ENCODE results near the gene TSGA10. TPM values are rescaled to one million over a fixed set of nuclear protein-coding genes. Genes with fewer than 3 reads are reported as not detected.

TSGA10 gene
- polyA plus RNA-seq, 4 donors, result 2.2 to 10.2 (median 2.3) TPM

DNA sequence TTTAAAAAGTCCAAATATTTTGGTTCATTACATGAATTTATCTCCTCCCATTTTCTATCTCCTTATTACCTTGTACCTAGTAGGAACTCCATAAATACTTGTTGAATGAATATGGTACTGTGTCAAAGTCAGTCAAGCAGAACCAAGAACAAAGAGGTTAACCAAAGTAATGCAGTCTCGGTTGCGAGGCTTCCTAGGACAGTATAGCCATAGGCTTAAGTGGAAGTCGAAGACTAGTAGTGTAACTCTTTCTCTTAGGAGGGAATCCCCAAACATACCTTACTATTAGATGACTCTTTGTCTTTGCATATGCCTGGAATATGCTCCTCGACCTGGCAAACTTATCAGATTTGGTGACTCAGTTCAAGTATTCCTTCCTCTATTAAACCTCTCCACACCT lies 4.9 kb upstream of the TSGA10 start:
- Histone ChIP-seq H3K36me3 (ENCODE audit: control insufficient read depth in 3 of 3, insufficient read depth in 2 of 3, low read depth in 1 of 3, low read length in 3 of 3) (peaks cover 4 to 8% (median 8%) of the 10 kb centered on the region in 3 donors), H3K27ac (ENCODE audit: low read depth in 1 of 3, low read length in 2 of 3) (no peak overlapping the region), H3K27me3 (ENCODE audit: control insufficient read depth in 3 of 3, insufficient read depth in 3 of 3, low read length in 3 of 3) (no peaks in the 10 kb centered on the region), H3K4me3 (ENCODE audit: low read depth in 1 of 3, low read length in 3 of 3) (no peak overlapping the region), H3K4me1 (ENCODE audit: control insufficient read depth in 3 of 3, insufficient read depth in 2 of 3, low read depth in 1 of 3, low read length in 2 of 3) (peaks cover 0 to 4% (median 3%) of the 10 kb centered on the region in 3 donors), H3K9me3 (ENCODE audit: control insufficient read depth in 2 of 2, insufficient read depth in 1 of 2, low read depth in 1 of 2, low read length in 1 of 2) (no peaks in the 10 kb centered on the region)
- no peak for FAIRE-seq
- 71 to 86% (median 86%) methylated on average over 4 of the region's 4 CpGs for WGBS, 3 donors
- no peak for DNase-seq

- FAIRE-seq (no peak), DNase-seq (no peak)
- peaks cover 0 to 11% (median 7%) of the 10 kb centered on the region in 3 donors for H3K4me1 ChIP-seq (ENCODE audit: control insufficient read depth in 3 of 3, insufficient read depth in 2 of 3, low read depth in 1 of 3, low read length in 2 of 3)
- 95 to 96% (median 95%) methylated on average over 5 of the region's 5 CpGs for WGBS, 3 donors
- no peak overlapping the region for H3K4me3 ChIP-seq (ENCODE audit: low read depth in 1 of 3, low read length in 3 of 3)
- H3K9me3 ChIP-seq (ENCODE audit: control insufficient read depth in 2 of 2, insufficient read depth in 1 of 2, low read depth in 1 of 2, low read length in 1 of 2), result no peaks in the 10 kb centered on the region
- H3K36me3 ChIP-seq (ENCODE audit: control insufficient read depth in 3 of 3, insufficient read depth in 2 of 3, low read depth in 1 of 3, low read length in 3 of 3), result peaks cover 0 to 8% (median 8%) of the 10 kb centered on the region in 3 donors
- no peak overlapping the region for H3K27ac ChIP-seq (ENCODE audit: low read depth in 1 of 3, low read length in 2 of 3)
- no peaks in the 10 kb centered on the region for H3K27me3 ChIP-seq (ENCODE audit: control insufficient read depth in 3 of 3, insufficient read depth in 3 of 3, low read length in 3 of 3)
These were observed 3.9 kb upstream of the TSGA10 start for GRCh38 chr2:99158599-99158998.

DNA sequence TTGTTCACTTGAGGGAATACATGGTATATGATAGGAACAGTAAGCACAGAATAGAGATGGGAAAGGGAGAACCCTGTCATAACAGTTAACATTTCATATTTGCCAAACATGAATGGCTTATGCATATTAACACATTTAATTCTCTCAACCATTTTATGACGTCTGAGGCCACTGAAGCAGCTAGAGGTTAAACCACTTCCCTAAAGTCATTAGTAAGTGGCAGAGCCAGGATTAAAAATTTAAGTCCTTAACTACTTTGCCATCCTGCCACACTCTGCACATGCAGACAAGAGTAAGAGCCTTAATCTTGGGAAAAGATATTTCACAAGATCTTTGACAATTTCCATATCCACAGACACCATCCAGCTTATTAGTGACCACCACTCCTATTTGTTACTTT lies 2.1 kb upstream of the TSGA10 start:
- Histone ChIP-seq H3K4me1 (ENCODE audit: control insufficient read depth in 3 of 3, insufficient read depth in 2 of 3, low read depth in 1 of 3, low read length in 2 of 3) (peaks cover 0 to 25% (median 7%) of the 10 kb centered on the region in 3 donors), H3K9me3 (ENCODE audit: control insufficient read depth in 2 of 2, insufficient read depth in 1 of 2, low read depth in 1 of 2, low read length in 1 of 2) (no peaks in the 10 kb centered on the region), H3K4me3 (ENCODE audit: low read depth in 1 of 3, low read length in 3 of 3) (no peak overlapping the region), H3K27ac (ENCODE audit: low read depth in 1 of 3, low read length in 2 of 3) (no peak overlapping the region), H3K27me3 (ENCODE audit: control insufficient read depth in 3 of 3, insufficient read depth in 3 of 3, low read length in 3 of 3) (no peaks in the 10 kb centered on the region), H3K36me3 (ENCODE audit: control insufficient read depth in 3 of 3, insufficient read depth in 2 of 3, low read depth in 1 of 3, low read length in 3 of 3) (peaks cover 0 to 8% (median 3%) of the 10 kb centered on the region in 3 donors)
- DNase-seq, result no peak
- no peak for FAIRE-seq
- WGBS, 3 donors, result 63 to 80% (median 68%) methylated on average over 1 of the region's 1 CpG

- no peaks in the 10 kb centered on the region for H3K9me3 ChIP-seq (ENCODE audit: control insufficient read depth in 2 of 2, insufficient read depth in 1 of 2, low read depth in 1 of 2, low read length in 1 of 2)
- DNase-seq, result peak; percentile 16 to 36
- H3K4me3 ChIP-seq (ENCODE audit: low read depth in 1 of 3, low read length in 3 of 3), result peak overlapping the region; percentile 63 to 94 (median 77)
- FAIRE-seq, result no peak
- peaks cover 0 to 6% (median 3%) of the 10 kb centered on the region in 3 donors for H3K36me3 ChIP-seq (ENCODE audit: control insufficient read depth in 3 of 3, insufficient read depth in 2 of 3, low read depth in 1 of 3, low read length in 3 of 3)
- H3K27me3 ChIP-seq (ENCODE audit: control insufficient read depth in 3 of 3, insufficient read depth in 3 of 3, low read length in 3 of 3), result no peaks in the 10 kb centered on the region
- 16 to 38% (median 22%) methylated on average over 12 of the region's 12 CpGs for WGBS, 3 donors
- peaks cover 0 to 25% (median 7%) of the 10 kb centered on the region in 3 donors for H3K4me1 ChIP-seq (ENCODE audit: control insufficient read depth in 3 of 3, insufficient read depth in 2 of 3, low read depth in 1 of 3, low read length in 2 of 3)
- peak overlapping the region; percentile 81 to 96 (median 90) for H3K27ac ChIP-seq (ENCODE audit: low read depth in 1 of 3, low read length in 2 of 3)
These were observed 679 bp downstream of the TSGA10 start for GRCh38 chr2:99153921-99154604.

DNA sequence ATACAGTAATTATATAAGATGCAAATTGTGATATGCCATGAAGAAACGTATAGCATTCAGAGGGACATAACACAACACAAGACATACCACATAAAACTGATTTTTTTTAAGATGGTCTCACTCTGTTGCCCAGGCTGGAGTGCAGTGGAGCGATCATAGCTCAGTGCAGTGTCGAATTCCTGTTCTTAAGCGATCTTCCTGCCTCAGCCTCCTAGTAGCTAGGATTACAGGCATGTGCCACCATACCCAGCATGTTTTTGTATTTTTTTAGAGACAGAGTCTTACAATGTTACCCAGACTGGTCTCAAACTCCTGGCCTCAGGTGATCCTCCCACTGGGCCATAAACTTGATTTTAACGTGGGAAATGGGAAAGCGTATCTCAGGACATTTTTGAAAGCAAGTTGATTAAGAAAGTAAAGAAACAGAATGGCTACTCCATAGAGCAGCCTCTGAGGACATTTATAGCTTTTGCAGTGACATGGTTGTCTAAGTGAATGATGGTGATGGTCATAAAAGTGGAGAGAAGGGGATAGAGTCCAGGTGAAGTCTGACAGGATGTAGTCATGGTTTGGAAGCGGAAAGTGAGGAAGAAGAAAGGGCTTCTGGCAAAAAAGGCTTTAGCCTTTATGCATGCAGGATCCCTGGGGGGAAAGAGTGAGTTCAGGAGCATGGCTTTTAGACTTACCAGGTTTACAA lies 2.4 kb downstream of the TSGA10 start:
- FAIRE-seq (no peak), DNase-seq (peak in 1 of 2 donors; percentile 75)
- peaks cover 0 to 5% (median 3%) of the 10 kb centered on the region in 3 donors for H3K36me3 ChIP-seq (ENCODE audit: control insufficient read depth in 3 of 3, insufficient read depth in 2 of 3, low read depth in 1 of 3, low read length in 3 of 3)
- H3K4me3 ChIP-seq (ENCODE audit: low read depth in 1 of 3, low read length in 3 of 3), result no peak overlapping the region
- H3K27me3 ChIP-seq (ENCODE audit: control insufficient read depth in 3 of 3, insufficient read depth in 3 of 3, low read length in 3 of 3), result no peaks in the 10 kb centered on the region
- 83 to 90% (median 84%) methylated on average over 7 of the region's 7 CpGs for WGBS, 3 donors
- H3K27ac ChIP-seq (ENCODE audit: low read depth in 1 of 3, low read length in 2 of 3), result peak overlapping the region in 1 of 3 donors; percentile 90
- H3K9me3 ChIP-seq (ENCODE audit: control insufficient read depth in 2 of 2, insufficient read depth in 1 of 2, low read depth in 1 of 2, low read length in 1 of 2), result no peaks in the 10 kb centered on the region
- H3K4me1 ChIP-seq (ENCODE audit: control insufficient read depth in 3 of 3, insufficient read depth in 2 of 3, low read depth in 1 of 3, low read length in 2 of 3), result peaks cover 0 to 25% (median 7%) of the 10 kb centered on the region in 3 donors

- FAIRE-seq, result no peak
These were observed 4.0 kb downstream of the TSGA10 start for GRCh38 chr2:99150706-99151105.

GRCh38 chr2:99141110-99142108 lies 13.3 kb downstream of the TSGA10 start, which contains the start of gene C2orf15:
Gene C2orf15 (plus strand): TSS chr2:99141707. CDS start chr2:99150559, 8,852 bp downstream.
- Histone ChIP-seq H3K4me3 (ENCODE audit: low read depth in 1 of 3, low read length in 3 of 3) (peak within 1 kb of the TSS; percentile 71 to 99 (median 71)), H3K27ac (ENCODE audit: low read depth in 1 of 3, low read length in 2 of 3) (peak within 1 kb of the TSS; percentile 85 to 99 (median 98)), H3K27me3 (ENCODE audit: control insufficient read depth in 3 of 3, insufficient read depth in 3 of 3, low read length in 3 of 3) (no peaks in the 10 kb centered on the region), H3K36me3 (ENCODE audit: control insufficient read depth in 3 of 3, insufficient read depth in 2 of 3, low read depth in 1 of 3, low read length in 3 of 3) (peaks cover 0 to 6% (median 0%) of the 10 kb centered on the region in 3 donors), H3K9me3 (ENCODE audit: control insufficient read depth in 2 of 2, insufficient read depth in 1 of 2, low read depth in 1 of 2, low read length in 1 of 2) (no peaks in the 10 kb centered on the region), H3K4me1 (ENCODE audit: control insufficient read depth in 3 of 3, insufficient read depth in 2 of 3, low read depth in 1 of 3, low read length in 2 of 3) (no peaks in the 10 kb centered on the region)
- no peak for FAIRE-seq
- 0 to 1% (median 0%) methylated on average over 68 to 84 of the region's 84 CpGs for WGBS, 3 donors
- DNase-seq, result peak; percentile 97

More at GRCh38 chr2:99150706-99151105, 4.0 kb downstream of the TSGA10 start:
- peaks cover 0 to 5% (median 0%) of the 10 kb centered on the region in 3 donors for H3K36me3 ChIP-seq (ENCODE audit: control insufficient read depth in 3 of 3, insufficient read depth in 2 of 3, low read depth in 1 of 3, low read length in 3 of 3)
- H3K27me3 ChIP-seq (ENCODE audit: control insufficient read depth in 3 of 3, insufficient read depth in 3 of 3, low read length in 3 of 3), result no peaks in the 10 kb centered on the region
- H3K4me1 ChIP-seq (ENCODE audit: control insufficient read depth in 3 of 3, insufficient read depth in 2 of 3, low read depth in 1 of 3, low read length in 2 of 3), result peaks cover 0 to 20% (median 4%) of the 10 kb centered on the region in 3 donors
- no peak overlapping the region for H3K4me3 ChIP-seq (ENCODE audit: low read depth in 1 of 3, low read length in 3 of 3)
- H3K27ac ChIP-seq (ENCODE audit: low read depth in 1 of 3, low read length in 2 of 3), result no peak overlapping the region
- no peaks in the 10 kb centered on the region for H3K9me3 ChIP-seq (ENCODE audit: control insufficient read depth in 2 of 2, insufficient read depth in 1 of 2, low read depth in 1 of 2, low read length in 1 of 2)
- no peak for DNase-seq
- WGBS, 3 donors, result 88 to 100% (median 97%) methylated on average over 1 of the region's 1 CpG

DNA sequence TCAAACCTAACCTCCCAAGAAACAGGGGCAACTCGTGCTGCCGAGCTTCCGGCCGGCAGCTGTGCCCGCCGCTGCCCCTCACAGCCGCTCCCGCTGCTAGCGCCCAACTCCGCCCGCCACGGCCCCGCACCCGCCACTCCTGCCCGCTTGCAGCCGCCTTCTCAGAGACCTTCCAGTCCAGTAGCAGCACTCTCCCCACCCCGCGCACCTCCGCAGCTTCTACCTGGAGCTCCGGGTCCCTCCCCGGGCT lies 14.0 kb downstream of the TSGA10 start:
- peak overlapping the region; percentile 85 to 99 (median 98) for H3K27ac ChIP-seq (ENCODE audit: low read depth in 1 of 3, low read length in 2 of 3)
- H3K27me3 ChIP-seq (ENCODE audit: control insufficient read depth in 3 of 3, insufficient read depth in 3 of 3, low read length in 3 of 3), result no peaks in the 10 kb centered on the region
- no peaks in the 10 kb centered on the region for H3K4me1 ChIP-seq (ENCODE audit: control insufficient read depth in 3 of 3, insufficient read depth in 2 of 3, low read depth in 1 of 3, low read length in 2 of 3)
- WGBS, 3 donors, result 0% methylated on average over 12 to 21 of the region's 21 CpGs
- H3K36me3 ChIP-seq (ENCODE audit: control insufficient read depth in 3 of 3, insufficient read depth in 2 of 3, low read depth in 1 of 3, low read length in 3 of 3), result peaks cover 0 to 6% (median 0%) of the 10 kb centered on the region in 3 donors
- DNase-seq, result no peak
- no peaks in the 10 kb centered on the region for H3K9me3 ChIP-seq (ENCODE audit: control insufficient read depth in 2 of 2, insufficient read depth in 1 of 2, low read depth in 1 of 2, low read length in 1 of 2)
- H3K4me3 ChIP-seq (ENCODE audit: low read depth in 1 of 3, low read length in 3 of 3), result peak overlapping the region; percentile 71 to 99 (median 71)
- no peak for FAIRE-seq
